HepG2 (cell line): Measurements from ENCODE around the gene ISLR. TPM values are rescaled to one million over a fixed set of nuclear protein-coding genes. Genes with fewer than 3 reads are reported as not detected.

Experiments
- ATAC-seq: fragments of 200-7000 bp; cut with Tn5 transposase; 3 replicates; pipeline ENCODE4 v1.9.1; 2020; ENCODE audit warnings: mild to moderate bottlenecking, moderate library complexity
- BruUV-seq: library from RNA; stranded (reverse); fragments of 400-500 nt; replicated peaks from 2 replicates; lab custom pipeline; 2021; lab: Mats Ljungman, UMichigan
- CTCF ChIA-PET: fragments of 300-600 bp; formaldehyde crosslinking; extraction: SDS; loops from one replicate; lab custom pipeline; 2021; ENCODE audit warnings: low total read pairs, inconsistent platforms, low intra/inter-chr PET ratio; lab: Yijun Ruan, JAX
- POLR2A ChIA-PET: fragments of 350-600 bp; sonication (Branson Sonifier 250); formaldehyde crosslinking; loops from one replicate; lab custom pipeline; 2020; ENCODE audit warnings: antibody characterized with exemption, inconsistent platforms; lab: Yijun Ruan, JAX
- DNase-seq: peaks from one replicate; pipeline ENCODE4 v3.0.0-alpha.2; 2015; ENCODE audit warnings: low spot score
- FAIRE-seq: peaks from 3 replicates; lab custom pipeline; 2011; peaks lifted over from hg19 to GRCh38; lab: Jason Lieb, UNC
- H2AFZ ChIP-seq: one replicate; pipeline ENCODE4 v1.6.1; 2011; ENCODE audit warnings: low read length, inconsistent platforms
- H3K27ac ChIP-seq: fragments of 300-600 bp; 3 replicates; pipeline ENCODE4 v1.8.0; 2011; ENCODE audit warnings: mixed run types, mild to moderate bottlenecking, mixed read lengths, low read length, inconsistent platforms; ENCODE audit not compliant: insufficient read depth; ENCODE audit errors: extremely low read length
- H3K27me3 ChIP-seq, 2 experiments: fragments of 200-600 bp in 1 of 2; 2 replicates in 1 of 2; 3 replicates in 1 of 2; pipeline versions ENCODE4 v1.6.0 to v1.8.0; 2011; ENCODE audit warnings: low read length in 2 of 2, mild to moderate bottlenecking in 2 of 2, moderate library complexity in 2 of 2, inconsistent platforms in 1 of 2; ENCODE audit not compliant: insufficient read depth in 2 of 2, control insufficient read depth in 1 of 2
- H3K36me3 ChIP-seq, 2 experiments: fragments of 200-600 bp in 1 of 2; replicated peaks in 1 of 2; 2 replicates in 1 of 2; 3 replicates in 1 of 2; pipeline versions ENCODE4 v1.5.1 to v1.8.0; 2011; ENCODE audit warnings: low read length in 2 of 2, inconsistent platforms in 1 of 2; ENCODE audit not compliant: insufficient read depth in 2 of 2, control insufficient read depth in 1 of 2
- H3K4me1 ChIP-seq: 2 replicates; pipeline ENCODE4 v1.5.1; 2012; ENCODE audit warnings: low read length, inconsistent platforms; ENCODE audit not compliant: insufficient read depth
- H3K4me2 ChIP-seq: 2 replicates; pipeline ENCODE4 v1.6.0; 2011; ENCODE audit warnings: low read depth, low read length, inconsistent platforms
- H3K4me3 ChIP-seq, 3 experiments: fragments of 200-600 bp in 1 of 3; sonication (generic), shearing (Covaris generic) in 1 of 3; replicated peaks in 1 of 3; 2 replicates each; pipeline ENCODE4 v1.5.1; 2011 to 2016; ENCODE audit warnings: low read length in 3 of 3, inconsistent platforms in 2 of 3, low read depth in 2 of 3, mild to moderate bottlenecking in 2 of 3, control low read depth in 1 of 3, mixed read lengths in 1 of 3; ENCODE audit not compliant: insufficient read depth in 1 of 3
- H3K79me2 ChIP-seq: one replicate; pipeline ENCODE4 v1.6.1; 2011; ENCODE audit warnings: low read length, inconsistent platforms; ENCODE audit not compliant: insufficient read depth
- H3K9ac ChIP-seq: 2 replicates; pipeline ENCODE4 v1.6.0; 2011; ENCODE audit warnings: mild to moderate bottlenecking, low read depth, low read length, inconsistent platforms; ENCODE audit not compliant: insufficient read depth
- H3K9me3 ChIP-seq: 2 replicates; pipeline ENCODE4 v1.5.1; 2012; ENCODE audit warnings: mild to moderate bottlenecking, low read length
- H4K20me1 ChIP-seq: 2 replicates; pipeline ENCODE4 v1.6.0; 2011; ENCODE audit warnings: inconsistent platforms, mild to moderate bottlenecking, low read length, moderate library complexity; ENCODE audit not compliant: insufficient read depth
- CCAR2 ChIP-seq: fragments of 200-400 bp; formaldehyde crosslinking; optimal IDR thresholded peaks from 2 replicates; pipeline ENCODE3; 2018; ENCODE audit warnings: low read depth, mild to moderate bottlenecking, low read length, moderate library complexity
- CCDC6 ChIP-seq: sonication (generic); formaldehyde crosslinking; IDR thresholded peaks from 2 replicates; pipeline ENCODE4 v1.8.1; 2022; ENCODE audit warnings: mild to moderate bottlenecking, missing genetic modification reagents, moderate library complexity
- ELF1 ChIP-seq: sonication (generic); formaldehyde crosslinking; IDR thresholded peaks from 2 replicates; pipeline ENCODE4 v1.4.0; 2020; ENCODE audit warnings: missing genetic modification reagents
- ETV5 ChIP-seq: IDR thresholded peaks from 2 replicates; pipeline ENCODE4 v1.6.1; 2018; ENCODE audit warnings: missing biosample characterization, missing genetic modification reagents, inconsistent platforms, borderline replicate concordance
- HDAC1 ChIP-seq: sonication (generic); formaldehyde crosslinking; IDR thresholded peaks from 2 replicates; pipeline ENCODE4 v1.5.1; 2020; ENCODE audit warnings: mild to moderate bottlenecking, missing genetic modification reagents
- KAT7 ChIP-seq: IDR thresholded peaks from 2 replicates; pipeline ENCODE4 v1.6.1; 2018; ENCODE audit warnings: borderline replicate concordance, missing compliant biosample characterization
- MEIS2 ChIP-seq: sonication (generic); formaldehyde crosslinking; IDR thresholded peaks from 2 replicates; pipeline ENCODE4 v1.9.0; 2021; ENCODE audit warnings: mild to moderate bottlenecking, missing genetic modification reagents
- PHF20 ChIP-seq: sonication (generic); formaldehyde crosslinking; IDR thresholded peaks from 2 replicates; pipeline ENCODE4 v1.5.0; 2020; ENCODE audit warnings: mild to moderate bottlenecking, missing genetic modification reagents
- PHF5A ChIP-seq: IDR thresholded peaks from one replicate; pipeline ENCODE4 v1.6.1; 2018; ENCODE audit warnings: low read depth, missing genetic modification reagents; ENCODE audit not compliant: unreplicated experiment
- REL ChIP-seq: sonication (generic); formaldehyde crosslinking; conservative IDR thresholded peaks from 2 replicates; pipeline ENCODE4 v1.8.0; 2022; ENCODE audit warnings: mild to moderate bottlenecking, missing genetic modification reagents, moderate library complexity
- TEAD2 ChIP-seq: sonication (generic); formaldehyde crosslinking; IDR thresholded peaks from 2 replicates; pipeline ENCODE4 v1.9.0; 2021; ENCODE audit warnings: missing genetic modification reagents
- ZNF12 ChIP-seq: sonication (generic); formaldehyde crosslinking; IDR thresholded peaks from 2 replicates; pipeline ENCODE4 v1.5.0; 2020; ENCODE audit warnings: missing genetic modification reagents
- ZNF282 ChIP-seq: fragments of 450-650 bp; IDR thresholded peaks from 2 replicates; pipeline ENCODE4 v1.6.1; 2018; ENCODE audit not compliant: partially characterized antibody
- ZNF550 ChIP-seq: sonication (generic); formaldehyde crosslinking; IDR thresholded peaks from 2 replicates; pipeline ENCODE4 v1.4.0; 2020; ENCODE audit warnings: mild to moderate bottlenecking, missing genetic modification reagents, borderline replicate concordance
- ZNF563 ChIP-seq: sonication (generic); formaldehyde crosslinking; IDR thresholded peaks from 2 replicates; pipeline ENCODE4 v1.8.0; 2022; ENCODE audit warnings: mild to moderate bottlenecking, moderate library complexity, missing genetic modification reagents
- ZNF644 ChIP-seq: IDR thresholded peaks from 2 replicates; pipeline ENCODE4 v1.6.1; 2016; ENCODE audit warnings: low read depth
- ZNF737 ChIP-seq: sonication (generic); formaldehyde crosslinking; IDR thresholded peaks from 2 replicates; pipeline ENCODE4 v1.5.0; 2020; ENCODE audit warnings: missing genetic modification reagents, mild to moderate bottlenecking, borderline replicate concordance
- WGBS: methylation state at CpG from one replicate; pipeline ENCODE4 v1.1.6; 2017; ENCODE audit warnings: low lambda C conversion rate; 5-methylcytosine and 5-hydroxymethylcytosine counted together
- in situ Hi-C: cut with HindIII; loops from 2 replicates; pipeline ENCODE4 v1.10.0; 2017; ENCODE audit warnings: low pct_unique_long_range_greater_than_20kb; ENCODE audit not compliant: extremely low pct_ligation_motif_present
- intact Hi-C: fragments of 100-400 bp; cut with micrococcal nuclease; formaldehyde crosslinking; loops from one replicate; pipeline ENCODE4 v1.10.0; 2022; ENCODE audit not compliant: unreplicated experiment
- polyA plus RNA-seq, 8 experiments: library from polyadenylated mRNA; depleted of rRNA in 3 of 8; stranded (reverse) in 7 of 8; unstranded in 1 of 8; fragments of >200 nt; fragmentation: Illumina TruSeq in 4 of 8; extraction: Trizol in 4 of 8; gene quantifications; 2 replicates each; pipeline versions ENCODE4 v1.2.1 to v1.2.3, GENCODE V29; 2011 to 2016; ENCODE audit warnings: low read depth in 4 of 8, missing spikeins in 1 of 8, mixed read lengths in 1 of 8; ENCODE audit not compliant: insufficient read depth in 1 of 8
- total RNA-seq, 5 experiments: library from RNA; depleted of rRNA; stranded (reverse); fragments of >200 nt; fragmentation: Illumina TruSeq; extraction: Trizol; gene quantifications; 2 replicates each; pipeline ENCODE4 v1.2.3, GENCODE V29; 2016; ENCODE audit warnings: low read depth in 1 of 5
- TF ChIP-seq, protein P1 (sequence below): sonication (generic); formaldehyde crosslinking; IDR thresholded peaks from 2 replicates; pipeline ENCODE4 v1.4.0; 2020; ENCODE audit warnings: mild to moderate bottlenecking, missing genetic modification reagents
- TF ChIP-seq, protein P2 (sequence below): sonication (generic); formaldehyde crosslinking; IDR thresholded peaks from 2 replicates; pipeline ENCODE4 v1.4.0; 2020; ENCODE audit warnings: missing genetic modification reagents, borderline replicate concordance

The ISLR gene
- total and polyA plus RNA-seq, 2 of the 13 experiments (the other 11 are each of a cell fraction or from before 2014, with no cell fraction given): not detected

DNA sequence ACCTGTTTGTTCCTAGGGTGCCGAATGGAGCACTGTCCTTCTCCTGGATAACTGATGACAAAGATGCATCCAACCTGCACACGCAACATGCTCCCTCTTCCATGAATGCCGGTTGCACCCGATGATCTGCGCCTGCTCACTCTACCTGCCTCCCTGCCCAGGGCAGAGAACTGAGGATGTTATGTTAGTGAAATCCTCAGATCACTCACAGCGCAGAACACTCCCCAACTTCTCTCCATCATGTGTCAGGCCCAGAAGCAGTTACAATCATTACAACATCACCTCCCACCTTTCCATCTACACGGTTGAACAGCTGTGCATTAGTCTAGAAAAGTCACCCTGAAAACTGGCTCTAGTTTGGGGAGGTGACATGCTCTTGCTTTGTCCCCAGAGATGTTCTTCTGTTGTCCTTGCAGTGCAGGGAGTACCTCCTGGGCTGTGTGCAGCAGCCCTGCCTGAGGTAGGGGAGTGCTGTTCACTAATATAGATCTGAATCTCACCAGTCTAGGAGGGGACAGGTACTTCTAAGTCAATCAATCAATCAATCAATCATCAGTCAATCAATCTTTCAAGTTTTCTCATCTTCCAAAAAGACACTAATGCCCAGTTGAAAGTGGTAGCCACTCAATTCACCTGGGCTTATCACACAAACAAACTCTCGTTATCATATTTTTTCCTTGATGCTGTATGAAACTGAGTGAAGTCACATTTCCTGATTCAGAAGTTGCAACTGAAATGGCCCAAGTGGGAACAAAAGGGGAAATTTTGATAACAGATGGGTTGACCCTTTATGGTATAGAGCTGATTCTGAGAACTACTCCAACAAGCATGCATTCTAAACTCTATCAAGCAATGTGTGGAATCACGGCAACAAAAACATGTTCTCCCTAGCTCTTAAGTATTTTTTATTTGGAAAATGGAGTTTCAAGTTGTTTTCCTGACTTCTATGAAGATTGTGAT lies 15.4 kb upstream of the ISLR start:
- no peak overlapping the region for H3K27ac ChIP-seq
- intact Hi-C loops (no loop called here), in situ Hi-C loops (no loop called here)
- no peaks in the 10 kb centered on the region for H3K36me3 ChIP-seq
- no TSS peak for BruUV-seq
- TF ChIP-seq ZNF737 (CRISPR knock-in tag) (no peak), REL (CRISPR knock-in tag) (no peak), ZNF282 (no peak), ZNF563 (CRISPR knock-in tag) (no peak), KAT7 (CRISPR knock-in tag) (no peak), ETV5 (CRISPR knock-in tag) (no peak), ZNF644 (CRISPR knock-in tag) (no peak), ZNF550 (CRISPR knock-in tag) (no peak), CCDC6 (CRISPR knock-in tag) (no peak), PHF20 (no peak), MEIS2 (CRISPR knock-in tag) (no peak), HDAC1 (CRISPR knock-in tag) (no peak), TEAD2 (CRISPR knock-in tag) (no peak), PHF5A (CRISPR knock-in tag) (no peak), ZNF12 (CRISPR knock-in tag) (no peak), ELF1 (CRISPR knock-in tag) (no peak), CCAR2 (no peak)
- TF ChIP-seq, protein P1, sequence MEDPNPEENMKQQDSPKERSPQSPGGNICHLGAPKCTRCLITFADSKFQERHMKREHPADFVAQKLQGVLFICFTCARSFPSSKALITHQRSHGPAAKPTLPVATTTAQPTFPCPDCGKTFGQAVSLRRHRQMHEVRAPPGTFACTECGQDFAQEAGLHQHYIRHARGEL (CRISPR knock-in tag): no peak
- TF ChIP-seq, protein P2, sequence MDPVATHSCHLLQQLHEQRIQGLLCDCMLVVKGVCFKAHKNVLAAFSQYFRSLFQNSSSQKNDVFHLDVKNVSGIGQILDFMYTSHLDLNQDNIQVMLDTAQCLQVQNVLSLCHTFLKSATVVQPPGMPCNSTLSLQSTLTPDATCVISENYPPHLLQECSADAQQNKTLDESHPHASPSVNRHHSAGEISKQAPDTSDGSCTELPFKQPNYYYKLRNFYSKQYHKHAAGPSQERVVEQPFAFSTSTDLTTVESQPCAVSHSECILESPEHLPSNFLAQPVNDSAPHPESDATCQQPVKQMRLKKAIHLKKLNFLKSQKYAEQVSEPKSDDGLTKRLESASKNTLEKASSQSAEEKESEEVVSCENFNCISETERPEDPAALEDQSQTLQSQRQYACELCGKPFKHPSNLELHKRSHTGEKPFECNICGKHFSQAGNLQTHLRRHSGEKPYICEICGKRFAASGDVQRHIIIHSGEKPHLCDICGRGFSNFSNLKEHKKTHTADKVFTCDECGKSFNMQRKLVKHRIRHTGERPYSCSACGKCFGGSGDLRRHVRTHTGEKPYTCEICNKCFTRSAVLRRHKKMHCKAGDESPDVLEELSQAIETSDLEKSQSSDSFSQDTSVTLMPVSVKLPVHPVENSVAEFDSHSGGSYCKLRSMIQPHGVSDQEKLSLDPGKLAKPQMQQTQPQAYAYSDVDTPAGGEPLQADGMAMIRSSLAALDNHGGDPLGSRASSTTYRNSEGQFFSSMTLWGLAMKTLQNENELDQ (CRISPR knock-in tag): no peak
- no peak overlapping the region for H2AFZ ChIP-seq
- no peaks in the 10 kb centered on the region for H4K20me1 ChIP-seq
- H3K9ac ChIP-seq: no peak overlapping the region
- H3K4me3 ChIP-seq: no peak overlapping the region
- POLR2A ChIA-PET: no interaction called here
- peaks cover 1 to 5% of the 10 kb centered on the region in 2 experiments; a peak in 2 of 5 replicates for H3K27me3 ChIP-seq
- CTCF ChIA-PET: no interaction called here
- no peaks in the 10 kb centered on the region for H3K79me2 ChIP-seq
- no peaks in the 10 kb centered on the region for H3K4me1 ChIP-seq
- ATAC-seq (no peak), DNase-seq (no peak), FAIRE-seq (no peak)
- WGBS: 8% methylated on average over 5 of the region's 9 CpGs
- H3K4me2 ChIP-seq: no peak overlapping the region
- no peaks in the 10 kb centered on the region for H3K9me3 ChIP-seq
